DOHH2 (cell line): ENCODE measurements around the gene PDE4D.

Experiments
- EZH2phosphoT487 ChIP-seq: fragments of 200-600 bp; sonication (generic); IDR thresholded peaks from 2 replicates; pipeline ENCODE4 v1.6.1; 2017; ENCODE audit warnings: borderline replicate concordance, mild to moderate bottlenecking, antibody characterized with exemption, low read length, moderate library complexity, mixed read lengths
- TF ChIP-seq, protein P1 (sequence below): fragments of 200-600 bp; sonication (generic); IDR thresholded peaks from one replicate; pipeline ENCODE4 v1.5.1; 2014; ENCODE audit warnings: antibody characterized with exemption, mild to moderate bottlenecking, low read depth, low read length; ENCODE audit not compliant: poor library complexity, severe bottlenecking

DNA sequence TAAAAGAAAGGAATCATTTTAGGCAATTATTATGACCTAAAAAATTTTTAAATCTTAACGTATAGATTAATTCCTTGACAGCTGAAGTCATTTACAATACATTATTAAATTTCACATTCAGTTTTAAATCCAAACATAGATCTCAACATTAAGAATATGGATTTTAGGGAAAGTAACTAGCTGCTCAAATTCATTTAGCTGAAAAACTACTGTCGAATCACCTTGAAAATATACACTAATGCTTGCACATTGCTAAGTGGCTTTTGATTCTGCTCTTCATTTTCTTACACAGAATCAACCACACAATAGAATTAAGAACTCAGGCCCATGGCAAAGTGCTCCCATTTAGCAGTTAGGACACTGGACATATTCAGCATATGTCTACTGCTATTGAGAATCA, 856.5 kb downstream of the PDE4D start:
- TF ChIP-seq, protein P1, sequence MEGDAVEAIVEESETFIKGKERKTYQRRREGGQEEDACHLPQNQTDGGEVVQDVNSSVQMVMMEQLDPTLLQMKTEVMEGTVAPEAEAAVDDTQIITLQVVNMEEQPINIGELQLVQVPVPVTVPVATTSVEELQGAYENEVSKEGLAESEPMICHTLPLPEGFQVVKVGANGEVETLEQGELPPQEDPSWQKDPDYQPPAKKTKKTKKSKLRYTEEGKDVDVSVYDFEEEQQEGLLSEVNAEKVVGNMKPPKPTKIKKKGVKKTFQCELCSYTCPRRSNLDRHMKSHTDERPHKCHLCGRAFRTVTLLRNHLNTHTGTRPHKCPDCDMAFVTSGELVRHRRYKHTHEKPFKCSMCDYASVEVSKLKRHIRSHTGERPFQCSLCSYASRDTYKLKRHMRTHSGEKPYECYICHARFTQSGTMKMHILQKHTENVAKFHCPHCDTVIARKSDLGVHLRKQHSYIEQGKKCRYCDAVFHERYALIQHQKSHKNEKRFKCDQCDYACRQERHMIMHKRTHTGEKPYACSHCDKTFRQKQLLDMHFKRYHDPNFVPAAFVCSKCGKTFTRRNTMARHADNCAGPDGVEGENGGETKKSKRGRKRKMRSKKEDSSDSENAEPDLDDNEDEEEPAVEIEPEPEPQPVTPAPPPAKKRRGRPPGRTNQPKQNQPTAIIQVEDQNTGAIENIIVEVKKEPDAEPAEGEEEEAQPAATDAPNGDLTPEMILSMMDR = no peak
- TF ChIP-seq EZH2phosphoT487 = no peak
